HepG2 (cell line): ENCODE data around the gene CDK2.
A peak's percentile ranks its signal among the peaks of the same experiment; 100 is the strongest.

Experiments used
- EZH2 ChIP-seq: conservative IDR thresholded peaks from 2 replicates; pipeline ENCODE4 v1.6.1; 2012; ENCODE audit warnings: mild to moderate bottlenecking, low read depth, low read length, moderate library complexity
- NFE2L2 ChIP-seq: fragments of 150-350 bp; IDR thresholded peaks from 2 replicates; pipeline ENCODE4 v1.6.1; 2014; ENCODE audit warnings: low read length
- TF ChIP-seq, protein P1 (sequence below): sonication (generic); formaldehyde crosslinking; IDR thresholded peaks from 2 replicates; pipeline ENCODE4 v1.8.1; 2023; ENCODE audit warnings: missing genetic modification reagents, mild to moderate bottlenecking, borderline replicate concordance

DNA sequence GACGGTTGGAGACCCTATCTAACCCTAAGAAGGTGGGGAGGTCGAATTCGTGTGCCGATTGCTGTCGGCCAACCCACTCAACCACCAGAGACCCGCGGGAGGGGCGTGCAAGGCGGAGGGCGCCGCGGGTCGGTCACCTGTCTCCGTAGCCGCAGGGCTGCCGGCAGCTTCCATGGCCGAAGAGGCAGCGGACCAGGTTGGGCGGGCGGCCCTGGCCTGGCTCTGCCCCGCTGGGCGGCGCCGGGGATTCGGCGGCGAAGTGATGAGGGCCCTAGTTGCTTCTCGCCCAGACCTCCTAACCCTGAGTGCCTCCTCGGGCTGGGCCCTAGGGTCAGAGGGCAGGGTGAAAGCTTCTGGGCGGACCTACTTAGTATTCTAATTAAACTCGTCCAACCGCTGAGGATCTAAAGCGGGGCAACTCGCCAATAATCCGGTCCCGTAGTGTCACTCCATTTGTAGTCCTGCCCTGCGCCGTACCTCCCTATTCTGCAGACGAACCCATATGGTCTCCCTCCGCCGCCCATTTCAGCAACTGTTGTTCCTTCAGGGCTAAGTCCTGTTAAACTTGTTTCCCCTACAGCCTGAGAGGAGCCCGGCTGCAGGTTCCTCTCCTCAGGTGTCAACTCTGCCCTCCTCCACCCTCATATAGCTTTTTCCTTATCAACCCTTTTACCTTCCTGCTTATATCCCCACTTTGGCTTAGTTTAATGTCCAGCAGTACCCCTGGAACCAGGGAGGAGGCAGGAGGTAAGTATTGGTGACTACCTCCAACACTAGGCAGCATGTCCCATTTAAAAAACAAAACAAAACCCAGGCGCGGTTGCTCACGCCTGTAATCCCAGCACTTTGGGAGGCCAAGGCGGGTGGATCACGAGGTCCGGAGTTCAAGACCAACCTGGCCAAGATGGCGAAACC lies 38.8 kb upstream of the CDK2 start, which contains the start of gene PYM1:
- no peak for TF ChIP-seq NFE2L2
- TF ChIP-seq, protein P1, sequence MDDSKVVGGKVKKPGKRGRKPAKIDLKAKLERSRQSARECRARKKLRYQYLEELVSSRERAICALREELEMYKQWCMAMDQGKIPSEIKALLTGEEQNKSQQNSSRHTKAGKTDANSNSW (CRISPR knock-in tag): 0 out of 2 replicates have a peak, but pooled peaks have one; percentile 49
- no peak for TF ChIP-seq EZH2
